22Rv1 (cell line): ENCODE results near the gene BAZ1A.

ENCODE experiments used
- ZFX ChIP-seq: fragments of 450-650 bp; IDR thresholded peaks from 2 replicates; pipeline ENCODE4 v1.6.1; 2017; ENCODE audit warnings: antibody characterized with exemption, borderline replicate concordance
- TF ChIP-seq, protein P1 (sequence below): fragments of 450-650 bp; IDR thresholded peaks from 2 replicates; pipeline ENCODE4 v1.5.1; 2017; ENCODE audit warnings: mild to moderate bottlenecking

GRCh38 chr14:34853041-34853440 lies 22.1 kb downstream of the BAZ1A start:
- TF ChIP-seq, protein P1, sequence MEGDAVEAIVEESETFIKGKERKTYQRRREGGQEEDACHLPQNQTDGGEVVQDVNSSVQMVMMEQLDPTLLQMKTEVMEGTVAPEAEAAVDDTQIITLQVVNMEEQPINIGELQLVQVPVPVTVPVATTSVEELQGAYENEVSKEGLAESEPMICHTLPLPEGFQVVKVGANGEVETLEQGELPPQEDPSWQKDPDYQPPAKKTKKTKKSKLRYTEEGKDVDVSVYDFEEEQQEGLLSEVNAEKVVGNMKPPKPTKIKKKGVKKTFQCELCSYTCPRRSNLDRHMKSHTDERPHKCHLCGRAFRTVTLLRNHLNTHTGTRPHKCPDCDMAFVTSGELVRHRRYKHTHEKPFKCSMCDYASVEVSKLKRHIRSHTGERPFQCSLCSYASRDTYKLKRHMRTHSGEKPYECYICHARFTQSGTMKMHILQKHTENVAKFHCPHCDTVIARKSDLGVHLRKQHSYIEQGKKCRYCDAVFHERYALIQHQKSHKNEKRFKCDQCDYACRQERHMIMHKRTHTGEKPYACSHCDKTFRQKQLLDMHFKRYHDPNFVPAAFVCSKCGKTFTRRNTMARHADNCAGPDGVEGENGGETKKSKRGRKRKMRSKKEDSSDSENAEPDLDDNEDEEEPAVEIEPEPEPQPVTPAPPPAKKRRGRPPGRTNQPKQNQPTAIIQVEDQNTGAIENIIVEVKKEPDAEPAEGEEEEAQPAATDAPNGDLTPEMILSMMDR, result no peak
- TF ChIP-seq ZFX, result no peak
